Endothelial cell (in vitro differentiated cells): ENCODE measurements around the gene MRPL4. TPM values are rescaled to one million over a fixed set of nuclear protein-coding genes. Genes with fewer than 3 reads are reported as not detected.

Experiments used
- DNase-seq: peaks from one replicate; pipeline ENCODE4 v3.0.0; 2021; ENCODE audit warnings: low spot score
- H3K27ac Mint-ChIP-seq: one replicate; pipeline ENCODE4 v1.8.0; 2021; ENCODE audit warnings: mixed read lengths, inconsistent platforms; ENCODE audit not compliant: unreplicated experiment
- H3K27me3 Mint-ChIP-seq: one replicate; pipeline ENCODE4 v1.8.0; 2021; ENCODE audit warnings: mild to moderate bottlenecking, moderate library complexity, mixed read lengths, inconsistent platforms; ENCODE audit not compliant: unreplicated experiment
- H3K36me3 Mint-ChIP-seq: one replicate; pipeline ENCODE4 v1.8.0; 2021; ENCODE audit warnings: mild to moderate bottlenecking, low read depth, mixed read lengths, inconsistent platforms; ENCODE audit not compliant: unreplicated experiment
- H3K4me1 Mint-ChIP-seq: one replicate; pipeline ENCODE4 v1.8.0; 2021; ENCODE audit warnings: mild to moderate bottlenecking, mixed read lengths, inconsistent platforms; ENCODE audit not compliant: unreplicated experiment
- H3K4me3 Mint-ChIP-seq: one replicate; pipeline ENCODE4 v1.8.0; 2021; ENCODE audit warnings: mild to moderate bottlenecking, mixed read lengths, inconsistent platforms; ENCODE audit not compliant: unreplicated experiment
- H3K9me3 Mint-ChIP-seq: one replicate; pipeline ENCODE4 v1.8.0; 2021; ENCODE audit warnings: mixed read lengths, inconsistent platforms; ENCODE audit not compliant: unreplicated experiment
- total RNA-seq: library from RNA; stranded (reverse); fragmentation: NEBNext Ultra II Directional; extraction: Animal tissue kit (Norgen Biotek cat#: 25700); gene quantifications from one replicate; pipeline ENCODE4 v1.2.1, GENCODE V29; 2021; ENCODE audit not compliant: unreplicated experiment
- TF ChIP-seq, protein P1 (sequence below): fragments of 200-600 bp; sonication (generic); IDR thresholded peaks from one replicate; pipeline ENCODE4 v1.5.0; 2021; ENCODE audit warnings: antibody characterized with exemption; ENCODE audit not compliant: unreplicated experiment

Gene MRPL4
- total RNA-seq, 1 donor from 2014 or later, result 51.3 TPM

DNA sequence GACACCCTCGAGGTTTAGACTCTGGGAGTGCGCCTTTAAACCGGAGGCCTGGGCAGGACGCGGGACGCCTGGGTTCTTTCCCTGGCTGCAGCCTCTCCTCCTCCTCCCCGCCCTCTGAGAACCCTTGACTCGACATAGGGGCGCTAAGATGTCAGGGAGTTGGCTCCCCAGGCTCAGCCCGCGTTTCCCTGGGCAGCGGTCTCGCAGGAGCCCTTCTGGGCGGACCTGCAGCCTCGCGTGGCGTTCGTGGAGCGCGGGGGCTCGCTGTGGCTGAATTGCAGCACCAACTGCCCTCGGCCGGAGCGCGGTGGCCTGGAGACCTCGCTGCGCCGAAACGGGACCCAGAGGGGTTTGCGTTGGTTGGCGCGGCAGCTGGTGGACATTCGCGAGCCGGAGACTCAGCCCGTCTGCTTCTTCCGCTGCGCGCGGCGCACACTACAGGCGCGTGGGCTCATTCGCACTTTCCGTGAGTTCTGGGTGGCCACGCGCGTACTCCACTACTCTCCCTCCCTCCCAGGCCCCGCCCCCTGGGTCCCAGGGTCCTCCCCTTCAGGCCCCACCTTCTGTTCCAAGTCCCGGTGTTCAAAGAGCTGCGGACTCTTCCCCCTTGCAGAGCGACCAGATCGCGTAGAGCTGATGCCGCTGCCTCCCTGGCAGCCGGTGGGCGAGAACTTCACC, 39.0 kb downstream of the MRPL4 start:
- Mint-ChIP-seq H3K4me3 (no peak overlapping the region), H3K36me3 (peaks cover 8% of the 10 kb centered on the region), H3K27me3 (peaks cover 42% of the 10 kb centered on the region), H3K9me3 (no peaks in the 10 kb centered on the region), H3K27ac (no peak overlapping the region), H3K4me1 (peaks cover 16% of the 10 kb centered on the region)
- DNase-seq, result no peak
- TF ChIP-seq, protein P1, sequence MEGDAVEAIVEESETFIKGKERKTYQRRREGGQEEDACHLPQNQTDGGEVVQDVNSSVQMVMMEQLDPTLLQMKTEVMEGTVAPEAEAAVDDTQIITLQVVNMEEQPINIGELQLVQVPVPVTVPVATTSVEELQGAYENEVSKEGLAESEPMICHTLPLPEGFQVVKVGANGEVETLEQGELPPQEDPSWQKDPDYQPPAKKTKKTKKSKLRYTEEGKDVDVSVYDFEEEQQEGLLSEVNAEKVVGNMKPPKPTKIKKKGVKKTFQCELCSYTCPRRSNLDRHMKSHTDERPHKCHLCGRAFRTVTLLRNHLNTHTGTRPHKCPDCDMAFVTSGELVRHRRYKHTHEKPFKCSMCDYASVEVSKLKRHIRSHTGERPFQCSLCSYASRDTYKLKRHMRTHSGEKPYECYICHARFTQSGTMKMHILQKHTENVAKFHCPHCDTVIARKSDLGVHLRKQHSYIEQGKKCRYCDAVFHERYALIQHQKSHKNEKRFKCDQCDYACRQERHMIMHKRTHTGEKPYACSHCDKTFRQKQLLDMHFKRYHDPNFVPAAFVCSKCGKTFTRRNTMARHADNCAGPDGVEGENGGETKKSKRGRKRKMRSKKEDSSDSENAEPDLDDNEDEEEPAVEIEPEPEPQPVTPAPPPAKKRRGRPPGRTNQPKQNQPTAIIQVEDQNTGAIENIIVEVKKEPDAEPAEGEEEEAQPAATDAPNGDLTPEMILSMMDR, result no peak

DNA sequence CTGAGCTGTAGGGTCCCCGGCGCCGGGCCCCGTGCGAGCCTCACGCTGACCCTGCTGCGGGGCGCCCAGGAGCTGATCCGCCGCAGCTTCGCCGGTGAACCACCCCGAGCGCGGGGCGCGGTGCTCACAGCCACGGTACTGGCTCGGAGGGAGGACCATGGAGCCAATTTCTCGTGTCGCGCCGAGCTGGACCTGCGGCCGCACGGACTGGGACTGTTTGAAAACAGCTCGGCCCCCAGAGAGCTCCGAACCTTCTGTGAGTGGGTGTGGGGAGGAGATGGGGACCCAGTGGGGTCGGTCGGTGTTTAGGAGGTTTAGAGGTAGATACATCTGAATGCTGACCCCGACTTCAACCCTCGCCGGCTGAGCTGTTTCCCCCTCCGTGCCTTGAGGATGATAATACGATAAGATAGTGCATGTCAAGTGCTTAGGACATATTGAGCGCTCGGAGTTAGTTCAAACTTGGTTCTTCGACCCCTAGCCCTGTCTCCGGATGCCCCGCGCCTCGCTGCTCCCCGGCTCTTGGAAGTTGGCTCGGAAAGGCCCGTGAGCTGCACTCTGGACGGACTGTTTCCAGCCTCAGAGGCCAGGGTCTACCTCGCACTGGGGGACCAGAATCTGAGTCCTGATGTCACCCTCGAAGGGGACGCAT, 39.7 kb downstream of the MRPL4 start:
- no peak overlapping the region for H3K27ac Mint-ChIP-seq
- no peak overlapping the region for H3K4me3 Mint-ChIP-seq
- peaks cover 14% of the 10 kb centered on the region for H3K4me1 Mint-ChIP-seq
- peaks cover 8% of the 10 kb centered on the region for H3K36me3 Mint-ChIP-seq
- no peaks in the 10 kb centered on the region for H3K9me3 Mint-ChIP-seq
- no peak for DNase-seq
- TF ChIP-seq, protein P1, result no peak
- peaks cover 42% of the 10 kb centered on the region for H3K27me3 Mint-ChIP-seq

- H3K9me3 Mint-ChIP-seq, result no peaks in the 10 kb centered on the region
These were observed 40.3 kb downstream of the MRPL4 start for GRCh38 chr19:10292206-10292788.

GRCh38 chr19:10292789-10293636, 41.0 kb downstream of the MRPL4 start:
- Mint-ChIP-seq H3K27me3 (peaks cover 45% of the 10 kb centered on the region), H3K36me3 (peaks cover 8% of the 10 kb centered on the region), H3K9me3 (no peaks in the 10 kb centered on the region), H3K27ac (no peak overlapping the region), H3K4me1 (peaks cover 14% of the 10 kb centered on the region), H3K4me3 (peak overlapping the region; percentile 13)
- DNase-seq, result no peak
- TF ChIP-seq, protein P1, result no peak

More at GRCh38 chr19:10292206-10292788, 40.3 kb downstream of the MRPL4 start:
- Mint-ChIP-seq H3K4me3 (no peak overlapping the region), H3K27me3 (peaks cover 44% of the 10 kb centered on the region), H3K36me3 (peaks cover 8% of the 10 kb centered on the region), H3K4me1 (peaks cover 14% of the 10 kb centered on the region), H3K27ac (no peak overlapping the region)
- peak; percentile 58 for DNase-seq
- TF ChIP-seq, protein P1, result no peak
